HG03196 (cell line): Measurements from ENCODE around the gene RHCE.
A peak's percentile ranks its signal among the peaks of the same experiment; 100 is the strongest.
"Not testable (repeated sequence)": the region's sequence is repeated elsewhere in the genome, so short reads cannot be mapped to it uniquely, and the experiment has no call there.

Experiments
- ATAC-seq: cut with Tn5 transposase; IDR thresholded peaks from one replicate; pipeline ENCODE4 v1.9.1; 2021; ENCODE audit not compliant: unreplicated experiment

Gene RHCE

DNA sequence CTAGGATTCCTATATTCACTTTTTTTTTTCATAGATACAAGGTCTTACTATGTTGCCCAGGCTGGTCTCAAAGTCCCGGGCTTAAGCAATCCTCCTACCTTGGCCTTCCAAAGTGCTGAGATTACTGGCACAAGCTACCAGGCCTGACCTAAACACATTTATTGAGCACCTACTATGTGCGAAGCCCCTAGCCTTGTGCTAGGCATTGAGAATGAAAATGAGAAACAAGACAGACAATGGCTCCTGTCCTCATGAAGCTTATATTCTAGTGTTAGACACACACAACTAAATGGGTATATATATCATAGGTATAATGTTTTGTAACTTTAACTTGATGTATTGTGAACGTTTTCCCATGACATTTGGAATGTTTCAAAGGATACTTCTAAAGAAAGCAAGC lies 71.0 kb downstream of the RHCE start:
- ATAC-seq, result no peak

DNA sequence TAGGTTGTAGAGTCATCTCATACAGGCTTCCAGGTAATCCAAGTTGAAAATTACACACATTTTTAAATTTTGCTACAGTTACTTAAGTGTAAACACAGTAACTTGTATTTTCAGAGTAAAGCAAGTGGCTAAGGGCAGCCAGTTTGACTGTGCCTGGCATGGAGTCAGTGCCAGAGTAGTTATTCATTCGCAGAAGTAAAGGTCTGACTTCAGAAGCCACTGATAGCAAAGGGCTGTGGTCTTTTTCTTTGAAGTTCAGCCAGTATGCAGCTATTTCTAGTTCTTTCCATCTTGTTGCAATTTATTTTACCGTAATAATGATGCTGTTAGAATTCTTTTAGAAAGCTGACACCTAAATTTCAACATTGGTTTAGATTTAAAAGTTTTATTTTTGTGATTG lies 73.1 kb downstream of the RHCE start:
- no peak for ATAC-seq

DNA sequence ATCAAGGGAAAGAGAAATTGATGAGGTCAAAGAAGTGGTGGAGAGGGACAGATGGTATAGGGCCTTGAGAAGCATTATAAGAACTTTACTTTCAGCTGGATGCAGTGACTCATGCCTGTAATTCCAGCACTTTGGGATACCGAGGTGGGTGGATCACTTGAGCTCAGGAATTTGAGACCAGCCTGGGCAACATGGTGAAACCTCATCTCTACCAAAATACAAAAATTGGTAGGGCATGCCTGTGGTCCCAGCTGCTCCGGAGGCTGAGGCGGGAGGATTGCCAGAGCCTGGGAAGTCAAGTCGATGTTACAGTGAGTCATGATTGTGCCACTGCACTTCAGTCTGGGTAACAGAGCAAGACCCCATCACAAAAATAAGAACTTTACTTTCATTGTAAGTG lies 76.8 kb downstream of the RHCE start:
- no peak for ATAC-seq

DNA sequence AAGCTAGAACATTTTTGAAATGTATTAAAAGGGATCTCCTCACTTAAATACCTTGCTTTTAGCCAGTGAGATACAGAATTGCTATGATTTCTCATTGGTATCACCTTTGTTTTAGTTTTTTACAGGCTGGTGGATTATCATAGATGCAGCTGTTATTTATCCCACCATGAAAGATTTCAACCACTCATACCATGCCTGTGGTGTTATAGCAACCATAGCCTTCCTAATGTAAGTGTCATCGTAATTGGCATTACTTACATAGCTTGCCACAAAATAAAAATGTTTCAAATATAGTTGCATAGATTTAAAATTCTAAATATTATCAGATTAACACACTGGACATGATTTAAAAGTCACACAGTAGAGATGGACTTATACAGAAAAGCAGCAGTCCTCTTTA lies 77.8 kb downstream of the RHCE start:
- no peak for ATAC-seq

DNA sequence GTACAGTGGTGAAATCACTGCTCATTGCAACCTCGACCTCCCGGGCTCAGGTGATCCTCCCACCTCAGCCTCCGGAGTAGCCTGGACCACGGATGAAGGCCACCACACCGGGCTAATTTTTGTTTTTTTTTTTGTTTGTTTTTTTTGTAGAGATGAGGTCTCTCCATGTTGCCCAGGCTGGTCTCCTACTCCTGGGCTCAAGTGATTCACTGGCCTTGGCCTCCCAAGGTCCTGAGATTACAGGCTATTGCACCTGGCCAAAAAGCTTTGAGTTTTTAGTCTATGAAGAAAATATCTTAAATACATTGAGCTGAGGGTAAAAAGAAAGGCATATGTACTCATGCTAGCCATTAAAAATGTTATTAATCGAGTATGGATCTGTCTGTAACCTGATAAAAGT lies 78.9 kb downstream of the RHCE start:
- no peak for ATAC-seq

DNA sequence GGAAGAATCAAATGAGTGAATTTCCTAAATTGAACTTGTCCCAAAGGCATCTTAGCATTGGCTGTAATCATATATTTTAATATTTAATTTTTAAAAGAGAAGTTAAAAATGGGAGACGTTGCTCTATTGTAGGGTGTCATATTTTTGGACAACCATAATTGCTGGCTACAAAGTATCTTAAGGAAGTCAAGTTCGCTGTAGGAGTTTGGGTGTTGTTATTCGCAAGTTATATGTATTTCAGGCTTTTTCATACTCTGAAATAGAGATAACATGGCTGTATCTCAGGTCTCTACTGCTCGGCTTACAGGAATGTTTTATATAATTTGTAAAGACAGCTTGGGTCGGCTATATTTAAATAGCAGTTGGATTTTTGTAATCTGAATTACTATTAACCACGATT lies 81.6 kb downstream of the RHCE start:
- no peak for ATAC-seq

DNA sequence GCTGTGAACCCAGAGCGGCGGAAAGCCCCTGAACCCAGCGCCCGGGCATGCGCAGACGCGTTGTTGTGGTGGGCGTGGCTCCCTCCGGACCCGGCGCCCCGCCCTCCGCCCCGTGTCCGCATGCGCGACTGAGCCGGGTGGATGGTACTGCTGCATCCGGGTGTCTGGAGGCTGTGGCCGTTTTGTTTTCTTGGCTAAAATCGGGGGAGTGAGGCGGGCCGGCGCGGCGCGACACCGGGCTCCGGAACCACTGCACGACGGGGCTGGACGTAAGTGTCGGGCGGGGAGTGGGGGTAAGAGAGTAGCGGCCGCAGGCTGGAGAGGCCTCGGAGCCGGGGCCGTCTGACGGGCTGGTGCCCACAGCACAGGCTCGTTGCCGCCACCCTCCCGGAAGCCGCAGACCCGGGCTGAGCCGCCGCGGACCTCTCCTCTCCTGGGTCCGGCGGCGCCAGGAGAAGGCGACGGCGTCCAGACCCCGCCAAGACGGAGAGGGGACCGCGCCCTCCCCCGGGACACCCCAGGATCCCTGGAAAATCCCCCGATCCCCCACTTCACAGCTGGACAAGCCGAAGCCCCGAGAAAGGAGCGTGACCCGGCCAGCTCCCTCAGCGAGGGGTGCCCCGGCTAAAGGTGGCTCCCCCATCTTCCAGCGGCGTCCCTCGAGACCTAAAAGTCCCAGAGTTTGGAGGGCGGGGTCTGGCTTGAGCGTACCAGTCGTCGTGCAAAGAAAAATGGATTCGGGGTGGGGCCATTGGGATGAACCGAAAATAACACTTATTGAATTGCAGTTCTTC lies 82.2 kb downstream of the RHCE start, which contains the start of gene TMEM50A:
Gene TMEM50A, plus strand, starts transcription at position 147 of the 794 bp plus-strand sequence. CDS start 2,153 bp downstream, outside the sequence.
- ATAC-seq, result peak; percentile 59

DNA sequence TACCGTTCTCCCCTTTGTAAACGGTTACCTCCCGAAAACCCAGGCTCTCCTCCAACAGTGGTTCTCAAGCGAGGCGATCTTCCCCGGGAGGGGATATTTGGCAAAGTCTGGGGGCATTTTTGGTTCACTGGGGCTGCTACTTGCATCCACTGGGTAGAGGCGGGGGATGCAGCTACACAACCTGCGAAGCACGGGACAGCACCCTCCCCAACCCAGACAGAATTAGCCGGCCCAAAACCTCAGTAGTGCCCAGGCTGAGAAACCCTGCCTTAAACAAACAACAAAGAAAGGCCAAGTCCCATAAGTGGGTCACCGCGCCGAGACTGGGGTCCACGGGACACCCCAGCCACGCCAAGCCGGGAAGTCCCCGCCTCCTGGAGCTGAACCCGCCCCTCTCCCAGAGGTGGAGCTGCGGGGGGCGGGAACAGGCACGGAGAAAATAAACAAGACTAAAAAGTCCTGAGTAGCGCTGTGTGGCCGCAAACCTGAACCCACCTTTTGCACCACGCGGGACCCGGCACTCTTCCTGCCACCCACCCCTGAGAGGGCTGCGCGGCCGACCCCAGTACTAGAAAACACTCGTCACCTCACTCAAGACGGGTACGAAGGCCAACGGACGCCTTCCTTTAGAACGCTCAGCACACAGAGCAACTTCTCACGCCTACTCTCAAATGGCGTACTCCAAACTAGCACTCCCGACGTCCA lies 83.0 kb downstream of the RHCE start:
- peak; percentile 31 for ATAC-seq

DNA sequence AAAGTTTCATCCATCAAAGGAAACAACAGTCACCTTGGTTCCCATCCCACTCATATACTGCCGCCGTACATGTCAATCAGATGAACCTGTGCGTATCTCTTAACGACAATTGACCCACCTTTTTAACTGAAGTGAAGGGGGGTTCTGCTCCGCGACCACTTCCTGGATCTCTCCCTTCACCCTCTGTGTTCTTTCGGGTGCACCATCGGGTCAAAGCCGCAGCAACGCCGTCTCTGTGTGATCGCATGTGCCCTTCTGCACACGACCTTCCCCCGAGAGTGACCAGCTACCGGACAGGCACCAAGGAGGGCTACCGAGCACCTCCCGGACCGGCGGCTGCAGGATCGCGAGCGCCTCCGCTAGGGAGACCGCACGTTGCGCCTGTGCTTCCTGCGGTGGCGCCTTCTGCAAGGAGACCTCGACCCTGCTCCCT lies 83.7 kb downstream of the RHCE start:
- not testable (repeated sequence) for ATAC-seq

DNA sequence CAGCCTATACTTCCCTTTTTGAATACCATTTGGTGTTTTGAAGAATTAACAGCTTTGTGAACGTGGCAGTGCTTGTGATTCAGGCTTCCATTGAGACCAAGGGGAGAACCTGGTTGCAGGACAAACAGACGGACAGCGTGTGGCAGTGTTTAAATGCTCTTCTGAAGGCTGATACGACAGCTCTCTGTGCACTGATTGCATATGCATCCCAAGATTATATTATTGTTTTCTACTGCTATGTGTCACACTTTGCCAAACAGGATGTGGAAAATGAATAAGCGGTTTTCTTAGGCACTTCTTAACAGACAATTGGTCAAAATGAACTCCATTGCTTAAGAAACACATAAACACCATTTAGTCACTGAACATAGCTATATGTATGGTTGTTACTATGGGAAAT lies 90.7 kb downstream of the RHCE start:
- ATAC-seq, result not testable (repeated sequence)

DNA sequence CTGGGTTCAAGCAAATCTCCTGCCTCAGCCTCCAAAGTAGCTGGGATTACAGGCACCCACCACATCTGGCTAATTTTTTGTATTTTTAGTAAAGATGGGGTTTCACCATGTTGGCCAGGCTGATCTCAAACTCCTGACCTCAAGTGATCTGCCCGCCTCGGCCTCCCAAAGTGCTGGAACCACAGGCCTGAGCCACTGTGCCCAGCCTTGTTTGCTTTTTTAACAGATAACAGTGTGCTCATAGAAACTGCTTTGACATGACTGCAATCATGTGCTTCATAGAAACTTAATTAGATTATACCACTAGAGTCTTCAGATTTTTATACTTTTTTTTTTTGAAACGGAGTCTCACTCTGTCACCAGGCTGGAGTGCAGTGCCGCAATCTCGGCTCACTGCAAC lies 91.3 kb downstream of the RHCE start:
- not testable (repeated sequence) for ATAC-seq

DNA sequence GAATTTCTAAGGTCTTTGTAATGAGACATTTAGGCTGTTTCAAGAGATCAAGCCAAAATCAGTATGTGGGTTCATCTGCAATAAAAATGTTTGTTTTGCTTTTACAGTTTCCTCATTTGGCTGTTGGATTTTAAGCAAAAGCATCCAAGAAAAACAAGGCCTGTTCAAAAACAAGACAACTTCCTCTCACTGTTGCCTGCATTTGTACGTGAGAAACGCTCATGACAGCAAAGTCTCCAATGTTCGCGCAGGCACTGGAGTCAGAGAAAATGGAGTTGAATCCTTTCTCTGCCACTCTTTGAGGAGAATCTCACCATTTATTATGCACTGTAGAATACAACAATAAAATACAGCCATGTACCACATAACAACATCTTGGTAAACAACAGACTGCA lies 91.8 kb downstream of the RHCE start:
- not testable (repeated sequence) for ATAC-seq

DNA sequence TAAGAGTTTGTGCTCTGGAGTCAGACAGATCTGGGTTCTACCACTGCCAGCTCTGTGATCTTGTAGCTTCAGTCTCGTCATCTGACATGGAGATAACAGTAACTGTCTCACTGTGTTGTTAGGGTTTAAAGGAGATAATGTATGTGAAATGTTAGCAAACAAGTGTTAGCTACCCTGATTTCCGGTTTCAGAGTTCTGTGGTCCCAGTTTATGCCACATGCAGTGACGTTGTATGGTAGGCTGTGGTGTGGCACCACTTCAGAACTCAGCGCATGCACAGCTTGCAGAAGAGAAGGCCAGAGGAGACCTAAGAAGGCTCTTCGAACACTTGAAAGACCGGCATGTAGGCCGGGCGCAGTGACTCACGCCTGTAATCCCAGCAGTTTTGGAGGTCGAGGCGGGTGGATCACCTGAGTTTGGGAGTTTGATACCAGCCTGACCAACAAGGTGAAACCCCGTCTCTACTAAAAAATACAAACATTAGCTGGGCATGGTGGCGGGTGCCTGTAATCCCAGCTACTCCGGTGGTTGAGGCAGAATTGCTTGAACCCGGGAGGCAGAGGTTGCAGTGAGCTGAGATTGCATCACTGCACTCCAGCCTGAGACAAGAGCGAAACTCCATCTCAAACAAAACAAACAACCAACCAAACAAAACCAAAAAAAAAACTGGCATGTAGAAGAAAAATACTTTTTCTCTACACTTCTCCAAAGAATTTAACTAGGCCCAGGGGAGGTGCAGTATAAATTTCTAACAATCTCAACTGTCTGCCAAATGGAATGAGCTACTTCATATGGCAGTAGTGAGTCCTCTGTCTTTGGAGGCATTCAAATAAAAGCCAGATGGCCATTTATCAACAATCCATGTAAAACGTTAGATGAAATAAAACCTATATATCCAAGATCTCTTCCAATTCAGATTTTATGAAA lies 92.5 kb downstream of the RHCE start:
- not testable (repeated sequence) for ATAC-seq

DNA sequence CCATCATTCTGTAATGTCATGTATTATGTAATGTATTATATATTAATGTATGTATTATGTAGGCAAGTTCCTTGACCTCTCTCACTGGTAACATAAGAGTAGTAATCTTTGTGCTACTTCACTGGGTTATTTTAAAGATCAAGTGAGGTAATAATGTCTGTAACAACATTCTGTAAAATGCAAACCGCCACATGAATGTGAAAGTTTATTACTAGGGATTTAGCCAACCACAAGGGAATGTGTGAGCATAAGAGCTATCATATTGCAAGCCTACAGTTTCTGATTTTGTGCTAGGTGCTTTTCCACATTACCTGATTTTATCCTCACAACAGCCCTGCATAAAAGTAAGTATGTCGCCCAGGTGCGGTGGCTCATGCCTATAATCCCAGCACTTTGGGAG lies 96.2 kb downstream of the RHCE start:
- not testable (repeated sequence) for ATAC-seq

DNA sequence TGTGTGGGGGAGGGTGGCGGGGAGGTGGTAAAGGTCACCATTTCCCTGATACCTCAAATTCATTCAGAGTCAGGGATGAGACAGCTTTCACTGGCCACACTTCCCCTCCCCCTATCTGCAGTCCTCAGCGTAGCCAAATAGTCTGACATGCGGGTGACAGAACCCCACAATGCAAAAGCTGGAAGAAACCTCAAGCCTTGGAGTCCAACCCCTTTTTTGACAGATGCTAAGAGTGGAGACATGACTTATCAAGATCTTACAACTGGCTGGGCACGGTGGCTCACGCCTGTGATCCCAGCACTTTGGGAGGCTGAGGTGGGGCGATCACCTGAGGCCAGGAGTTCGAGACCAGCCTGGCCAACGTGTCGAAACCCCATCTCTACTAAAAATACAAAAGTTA lies 98.5 kb downstream of the RHCE start:
- not testable (repeated sequence) for ATAC-seq

DNA sequence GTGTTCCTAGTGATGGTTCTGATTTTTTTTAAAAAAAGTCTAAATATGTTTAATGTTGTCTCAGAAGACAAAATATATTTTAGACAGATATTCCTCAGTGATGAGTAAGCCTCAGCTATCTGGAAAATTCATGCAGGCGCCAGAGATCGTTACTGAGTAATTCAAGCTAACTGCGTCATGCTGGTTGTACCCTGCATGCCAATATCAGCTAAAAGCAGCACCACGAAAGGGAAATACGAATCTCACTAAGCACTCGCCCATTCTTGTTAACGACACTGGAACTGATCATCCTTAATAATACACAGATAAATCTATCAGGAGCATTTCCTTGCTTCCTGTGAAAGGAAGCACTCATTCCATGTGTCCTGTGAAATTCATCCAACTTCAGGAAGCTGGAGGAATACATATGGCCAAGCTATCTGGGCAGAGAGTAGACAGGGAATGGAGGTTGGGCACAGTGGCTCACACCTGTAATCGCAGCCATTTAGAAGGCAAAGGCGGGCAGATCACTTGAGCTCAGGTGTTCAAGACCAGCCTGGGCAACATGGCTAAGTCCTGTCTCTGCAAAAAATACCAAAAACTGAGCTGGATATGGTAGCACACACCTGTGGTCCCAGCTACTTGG lies 100.2 kb downstream of the RHCE start:
- not testable (repeated sequence) for ATAC-seq

DNA sequence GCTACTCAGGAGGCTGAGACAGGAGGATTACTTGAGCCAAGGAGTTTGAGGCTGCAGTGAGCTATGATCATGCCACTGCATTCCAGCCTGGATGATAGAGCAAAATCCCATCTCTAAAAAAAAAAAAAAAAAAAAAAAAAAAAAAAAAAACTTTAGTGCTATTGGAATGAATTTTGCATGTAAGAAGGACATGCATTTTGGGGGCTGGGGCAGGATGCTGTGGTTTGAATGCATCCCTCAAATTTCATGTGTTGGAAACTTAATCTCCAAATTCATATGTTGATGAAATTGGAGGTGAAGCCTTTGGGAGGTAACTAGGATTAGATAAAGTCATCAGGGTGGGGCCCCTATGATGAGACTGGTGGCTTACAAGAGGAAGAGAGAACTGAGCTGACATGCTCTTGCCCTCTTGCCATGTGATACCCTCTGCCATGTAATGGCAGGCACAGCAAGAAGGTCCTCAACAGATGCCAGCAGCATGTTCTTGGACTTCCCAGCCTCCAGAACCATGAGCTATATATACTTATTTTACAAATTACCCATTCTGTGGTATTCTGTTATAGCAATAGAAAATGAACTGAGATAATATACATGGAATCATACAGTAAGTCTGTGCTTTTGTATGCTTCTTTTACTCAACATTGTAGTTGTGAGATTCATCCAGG lies 107.7 kb downstream of the RHCE start:
- ATAC-seq, result not testable (repeated sequence)
